ENCODE measurements around the gene SMARCA4. TPM values are rescaled to one million over a fixed set of nuclear protein-coding genes. Genes with fewer than 3 reads are reported as not detected.
"Not testable (repeated sequence)": the region's sequence is repeated elsewhere in the genome, so short reads cannot be mapped to it uniquely, and the experiment has no call there.

The SMARCA4 gene
- total RNA-seq, 1 donor from 2014 or later = 513 TPM

DNA sequence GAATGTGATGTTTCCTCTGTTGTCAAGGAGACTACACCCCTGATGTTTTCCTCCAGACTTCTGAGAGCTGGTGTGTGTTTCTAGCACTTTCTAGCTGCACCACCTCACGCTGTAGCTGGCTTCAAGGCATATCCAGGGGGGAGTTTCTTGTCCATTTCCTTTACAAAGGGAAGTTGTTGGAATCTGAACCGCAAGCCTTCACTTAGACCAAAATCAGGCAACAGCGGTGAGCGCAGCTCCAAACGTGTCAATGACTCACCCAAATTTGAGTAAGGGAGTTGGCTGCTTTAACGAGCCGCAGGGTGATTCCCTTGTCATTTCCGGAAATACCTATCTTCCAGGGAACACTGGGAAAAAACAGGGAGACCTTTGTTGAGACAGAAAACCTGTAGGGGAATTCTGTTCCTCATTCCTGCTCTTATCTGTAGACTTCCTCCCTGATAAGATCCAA is 130.9 kb downstream of the SMARCA4 start:
- TF ChIP-seq, protein P1, sequence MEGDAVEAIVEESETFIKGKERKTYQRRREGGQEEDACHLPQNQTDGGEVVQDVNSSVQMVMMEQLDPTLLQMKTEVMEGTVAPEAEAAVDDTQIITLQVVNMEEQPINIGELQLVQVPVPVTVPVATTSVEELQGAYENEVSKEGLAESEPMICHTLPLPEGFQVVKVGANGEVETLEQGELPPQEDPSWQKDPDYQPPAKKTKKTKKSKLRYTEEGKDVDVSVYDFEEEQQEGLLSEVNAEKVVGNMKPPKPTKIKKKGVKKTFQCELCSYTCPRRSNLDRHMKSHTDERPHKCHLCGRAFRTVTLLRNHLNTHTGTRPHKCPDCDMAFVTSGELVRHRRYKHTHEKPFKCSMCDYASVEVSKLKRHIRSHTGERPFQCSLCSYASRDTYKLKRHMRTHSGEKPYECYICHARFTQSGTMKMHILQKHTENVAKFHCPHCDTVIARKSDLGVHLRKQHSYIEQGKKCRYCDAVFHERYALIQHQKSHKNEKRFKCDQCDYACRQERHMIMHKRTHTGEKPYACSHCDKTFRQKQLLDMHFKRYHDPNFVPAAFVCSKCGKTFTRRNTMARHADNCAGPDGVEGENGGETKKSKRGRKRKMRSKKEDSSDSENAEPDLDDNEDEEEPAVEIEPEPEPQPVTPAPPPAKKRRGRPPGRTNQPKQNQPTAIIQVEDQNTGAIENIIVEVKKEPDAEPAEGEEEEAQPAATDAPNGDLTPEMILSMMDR (IDR thresholded peaks at IDR 0.05; ENCODE audit: partially characterized antibody, unreplicated experiment) = no peak
- Mint-ChIP-seq H3K27ac (ENCODE audit: unreplicated experiment) (peak overlapping the region; percentile 95), H3K4me1 (ENCODE audit: low read depth, unreplicated experiment) (peaks cover 19% of the 10 kb centered on the region), H3K9me3 (ENCODE audit: unreplicated experiment) (peaks cover 9% of the 10 kb centered on the region), H3K36me3 (ENCODE audit: unreplicated experiment) (no peaks in the 10 kb centered on the region), H3K27me3 (ENCODE audit: unreplicated experiment) (peaks cover 8% of the 10 kb centered on the region), H3K4me3 (ENCODE audit: unreplicated experiment) (peak overlapping the region; percentile 95)
- no peak for DNase-seq

DNA sequence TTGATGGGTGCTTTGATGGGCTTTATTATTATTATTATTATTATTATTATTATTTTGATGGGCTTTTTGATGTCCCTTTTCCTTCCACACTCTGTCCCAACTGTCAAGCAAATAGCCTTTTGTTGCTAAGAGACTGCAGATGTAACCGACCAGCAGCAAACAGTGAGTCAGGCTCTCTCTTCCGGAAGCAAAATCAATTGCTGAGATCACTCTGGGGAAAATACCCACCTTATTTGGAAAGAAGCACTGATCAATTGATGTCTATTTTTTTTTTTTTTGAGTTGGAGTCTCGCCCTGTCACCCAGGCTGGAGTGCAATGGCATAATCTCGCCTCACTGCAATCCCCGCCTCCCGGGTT is 131.3 kb downstream of the SMARCA4 start:
- peak overlapping the region; percentile 95 for H3K4me3 Mint-ChIP-seq (ENCODE audit: unreplicated experiment)
- TF ChIP-seq, protein P1 (IDR thresholded peaks at IDR 0.05; ENCODE audit: partially characterized antibody, unreplicated experiment) = no peak
- peaks cover 9% of the 10 kb centered on the region for H3K9me3 Mint-ChIP-seq (ENCODE audit: unreplicated experiment)
- no peak for DNase-seq
- peaks cover 19% of the 10 kb centered on the region for H3K4me1 Mint-ChIP-seq (ENCODE audit: low read depth, unreplicated experiment)
- peak overlapping the region; percentile 95 for H3K27ac Mint-ChIP-seq (ENCODE audit: unreplicated experiment)
- no peaks in the 10 kb centered on the region for H3K36me3 Mint-ChIP-seq (ENCODE audit: unreplicated experiment)
- peaks cover 8% of the 10 kb centered on the region for H3K27me3 Mint-ChIP-seq (ENCODE audit: unreplicated experiment)

DNA sequence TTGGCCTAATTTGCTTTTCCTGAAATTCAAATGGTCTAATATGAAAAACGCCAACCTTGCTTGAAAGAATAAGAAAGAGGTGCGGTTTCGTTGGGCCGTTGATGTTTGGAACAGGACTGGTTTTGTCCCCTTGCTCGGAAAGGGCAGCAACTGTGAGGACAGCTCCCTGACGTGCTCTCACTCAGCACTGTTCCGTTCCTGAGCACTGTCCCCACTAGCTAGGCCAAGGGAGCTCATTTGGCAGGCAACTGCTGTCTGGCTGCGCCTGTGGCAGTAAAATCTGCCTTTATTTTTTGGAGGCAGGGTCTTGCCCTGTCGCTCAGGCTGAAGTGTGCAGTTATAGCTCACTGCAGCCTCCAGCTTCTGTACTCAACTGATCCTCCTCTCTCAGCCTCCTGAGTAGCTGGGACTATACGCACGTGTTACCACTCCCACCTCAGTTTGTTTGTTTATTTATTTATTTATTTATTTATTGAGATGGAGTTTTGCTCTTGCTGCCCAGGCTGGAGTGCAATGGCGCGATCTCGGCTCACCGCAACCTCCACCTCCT is 132.9 kb downstream of the SMARCA4 start:
- Mint-ChIP-seq H3K4me3 (ENCODE audit: unreplicated experiment) (no peak overlapping the region), H3K9me3 (ENCODE audit: unreplicated experiment) (peaks cover 9% of the 10 kb centered on the region), H3K36me3 (ENCODE audit: unreplicated experiment) (no peaks in the 10 kb centered on the region), H3K27me3 (ENCODE audit: unreplicated experiment) (peaks cover 8% of the 10 kb centered on the region), H3K27ac (ENCODE audit: unreplicated experiment) (no peak overlapping the region), H3K4me1 (ENCODE audit: low read depth, unreplicated experiment) (peaks cover 14% of the 10 kb centered on the region)
- TF ChIP-seq, protein P1 (IDR thresholded peaks at IDR 0.05; ENCODE audit: partially characterized antibody, unreplicated experiment) = no peak
- no peak for DNase-seq

DNA sequence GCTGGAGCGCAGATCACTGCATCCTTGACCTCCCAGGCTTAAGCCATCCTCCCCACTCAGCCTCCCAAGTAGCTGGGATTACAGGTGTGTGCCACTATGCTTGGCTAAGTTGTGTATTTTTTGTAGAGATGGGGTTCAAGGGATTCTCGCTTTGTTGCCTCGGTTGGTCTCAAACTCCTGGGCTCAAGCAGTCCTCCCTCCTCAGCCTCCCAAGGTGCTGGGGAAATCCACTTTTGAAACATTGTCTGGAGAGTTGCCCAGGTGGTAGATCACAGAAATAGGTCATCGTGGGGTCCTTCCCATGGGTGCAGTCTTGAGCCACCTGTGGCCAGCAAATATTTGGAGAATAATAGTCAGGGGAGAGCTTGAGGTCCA is 133.7 kb downstream of the SMARCA4 start:
- Mint-ChIP-seq H3K9me3 (ENCODE audit: unreplicated experiment) (peaks cover 3% of the 10 kb centered on the region), H3K27ac (ENCODE audit: unreplicated experiment) (no peak overlapping the region), H3K36me3 (ENCODE audit: unreplicated experiment) (no peaks in the 10 kb centered on the region), H3K27me3 (ENCODE audit: unreplicated experiment) (peaks cover 3% of the 10 kb centered on the region), H3K4me1 (ENCODE audit: low read depth, unreplicated experiment) (peaks cover 12% of the 10 kb centered on the region), H3K4me3 (ENCODE audit: unreplicated experiment) (peak overlapping the region; percentile 15)
- no peak for DNase-seq
- TF ChIP-seq, protein P1 (IDR thresholded peaks at IDR 0.05; ENCODE audit: partially characterized antibody, unreplicated experiment) = no peak

DNA sequence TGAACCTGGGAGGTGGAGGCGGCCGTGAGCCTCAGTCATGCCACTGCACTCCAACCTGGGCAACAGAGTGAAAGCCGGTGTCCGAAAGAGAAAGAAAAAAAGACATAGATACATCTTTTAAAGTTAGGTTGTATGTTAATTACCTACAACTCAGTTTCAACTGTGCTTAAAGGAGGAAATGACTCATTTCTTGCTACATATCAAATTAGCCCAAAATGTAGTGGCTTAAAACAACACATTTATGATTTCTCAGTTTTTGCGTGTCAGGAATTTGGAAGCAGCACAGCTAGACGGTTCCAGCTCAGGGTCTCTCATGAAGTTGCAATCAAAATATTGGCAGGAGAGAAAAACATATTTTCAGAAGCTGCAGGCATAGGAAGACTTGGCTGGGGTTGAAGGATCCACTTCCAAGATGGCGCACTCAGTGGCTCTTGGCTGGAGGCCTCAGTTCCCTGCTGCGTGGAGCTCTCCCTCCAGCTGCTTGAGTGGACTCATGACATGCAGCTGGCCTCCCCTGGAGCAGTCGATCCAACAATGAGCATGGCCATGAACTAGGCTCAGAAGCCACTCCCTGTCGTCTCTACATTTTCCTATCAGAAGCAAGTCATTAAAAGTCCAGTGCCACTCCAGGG is 135.5 kb downstream of the SMARCA4 start:
- no peak for DNase-seq
- no peaks in the 10 kb centered on the region for H3K36me3 Mint-ChIP-seq (ENCODE audit: unreplicated experiment)
- no peaks in the 10 kb centered on the region for H3K27me3 Mint-ChIP-seq (ENCODE audit: unreplicated experiment)
- H3K9me3 Mint-ChIP-seq (ENCODE audit: unreplicated experiment) = no peaks in the 10 kb centered on the region
- peaks cover 12% of the 10 kb centered on the region for H3K4me1 Mint-ChIP-seq (ENCODE audit: low read depth, unreplicated experiment)
- H3K27ac Mint-ChIP-seq (ENCODE audit: unreplicated experiment) = no peak overlapping the region
- no peak overlapping the region for H3K4me3 Mint-ChIP-seq (ENCODE audit: unreplicated experiment)
- TF ChIP-seq, protein P1 (IDR thresholded peaks at IDR 0.05; ENCODE audit: partially characterized antibody, unreplicated experiment) = no peak

DNA sequence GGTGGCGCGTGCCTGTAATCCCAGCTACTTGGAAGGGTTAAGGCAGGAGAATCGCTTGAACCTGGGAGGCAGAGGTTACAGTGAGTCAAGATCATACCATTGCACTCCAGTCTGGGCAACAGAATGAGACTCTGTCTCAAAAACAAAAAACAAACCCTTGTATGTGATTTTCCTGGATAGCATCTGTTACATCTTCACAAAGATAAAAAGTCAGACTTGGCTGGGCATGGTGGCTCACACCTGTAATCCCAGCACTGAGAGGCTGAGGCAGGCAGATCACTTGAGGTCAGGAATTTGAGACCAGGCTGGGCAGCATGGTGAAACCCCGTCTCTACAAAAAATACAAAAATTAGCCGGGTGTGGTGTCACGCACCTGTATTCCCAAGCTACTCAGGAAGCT is 136.5 kb downstream of the SMARCA4 start:
- DNase-seq; H3K27me3 Mint-ChIP-seq (ENCODE audit: unreplicated experiment); H3K4me3 Mint-ChIP-seq (ENCODE audit: unreplicated experiment); H3K4me1 Mint-ChIP-seq (ENCODE audit: low read depth, unreplicated experiment); H3K27ac Mint-ChIP-seq (ENCODE audit: unreplicated experiment); H3K9me3 Mint-ChIP-seq (ENCODE audit: unreplicated experiment); H3K36me3 Mint-ChIP-seq (ENCODE audit: unreplicated experiment): not testable (repeated sequence)

Measured in glutamatergic neuron (in vitro differentiated cells).